ENCODE data around the gene TMEM30B.
A peak's percentile ranks its signal among the peaks of the same experiment; 100 is the strongest.

TMEM30B gene

GRCh38 chr14:61281948-61282275 lies 774 bp upstream of the TMEM30B start (continued):
- TF ChIP-seq ZNF76 (tag by site-specific recombination; IDR thresholded peaks at IDR 0.05; ENCODE audit: borderline replicate concordance, low read depth) (no peak), ZNF148 (tag by site-specific recombination; IDR thresholded peaks at IDR 0.05; ENCODE audit: borderline replicate concordance) (no peak), ZNF133 (tag by site-specific recombination; IDR thresholded peaks at IDR 0.05) (no peak), ZNF23 (tag by site-specific recombination; IDR thresholded peaks at IDR 0.05; ENCODE audit: borderline replicate concordance) (no peak), ZNF521 (tag by site-specific recombination; IDR thresholded peaks at IDR 0.05) (no peak)

- CTCF ChIA-PET, result interaction anchor here (0.7 to 1.3 kb wide), 2 partner anchors 11 to 95 kb away, joined by 3 read pairs; no protein-coding TSS in a partner anchor
- POLR2A ChIA-PET, result no interaction called here
- TF ChIP-seq SCRT1 (tag by site-specific recombination; IDR thresholded peaks at IDR 0.05; ENCODE audit: borderline replicate concordance), result no peak
- TF ChIP-seq ZNF514 (tag by site-specific recombination; IDR thresholded peaks at IDR 0.05), result no peak
- no peak for TF ChIP-seq GLI4 (tag by site-specific recombination; IDR thresholded peaks at IDR 0.05)
- TF ChIP-seq TRIM28 (IDR thresholded peaks at IDR 0.05; ENCODE audit: borderline replicate concordance, low read length), result no peak
- no peak for TF ChIP-seq ZNF747 (tag by site-specific recombination; IDR thresholded peaks at IDR 0.05)
- TF ChIP-seq ZNF610 (tag by site-specific recombination; IDR thresholded peaks at IDR 0.05; ENCODE audit: borderline replicate concordance), result no peak
- TF ChIP-seq ZNF138 (tag by site-specific recombination; IDR thresholded peaks at IDR 0.05; ENCODE audit: borderline replicate concordance), result no peak
- no peak for TF ChIP-seq ZNF792 (tag by site-specific recombination; IDR thresholded peaks at IDR 0.05)
- no peak for TF ChIP-seq ZNF311 (tag by site-specific recombination; IDR thresholded peaks at IDR 0.05; ENCODE audit: borderline replicate concordance)
- TF ChIP-seq ZNF677 (tag by site-specific recombination; IDR thresholded peaks at IDR 0.05), result no peak
- TF ChIP-seq ZNF280C (tag by site-specific recombination; IDR thresholded peaks at IDR 0.05), result no peak
- Histone ChIP-seq H3K27ac (ENCODE audit: extremely low read depth, low read depth, low read length) (peak overlapping the region; percentile 16; the same call in 1 of the 2 replicates), H3K4me3 (ENCODE audit: low read depth, low read length) (peak overlapping the region; percentile 32), H3K9me3 (ENCODE audit: control insufficient read depth, insufficient read depth, low read depth, low read length) (no peaks in the 10 kb centered on the region), H3K4me1 (ENCODE audit: control insufficient read depth, insufficient read depth, low read length) (no peaks in the 10 kb centered on the region; the same call in 1 of the 2 replicates), H3K36me3 (ENCODE audit: control insufficient read depth in 2 of 2, insufficient read depth in 1 of 2, low read length in 2 of 2) (no peaks in the 10 kb centered on the region)
Observed at GRCh38 chr14:61280526-61281185, 482 bp downstream of the TMEM30B start.

- H3K27ac ChIP-seq (ENCODE audit: extremely low read depth, low read depth, low read length), result no peak overlapping the region
- H3K4me1 ChIP-seq (ENCODE audit: control insufficient read depth, insufficient read depth, low read length), result no peaks in the 10 kb centered on the region; the same call in 1 of the 2 replicates
- peak overlapping the region; percentile 32 for H3K4me3 ChIP-seq (ENCODE audit: low read depth, low read length)
- H3K36me3 ChIP-seq (ENCODE audit: control insufficient read depth in 2 of 2, insufficient read depth in 1 of 2, low read length in 2 of 2), result no peaks in the 10 kb centered on the region
- H3K9me3 ChIP-seq (ENCODE audit: control insufficient read depth, insufficient read depth, low read depth, low read length), result no peaks in the 10 kb centered on the region
- ChIA-PET POLR2A (no interaction called here), CTCF (interaction anchor here (0.6 to 1.3 kb wide), 4 partner anchors 11 to 656 kb away, joined by 3 to 6 read pairs (median 3); no protein-coding TSS in a partner anchor)
- TF ChIP-seq KLF7 (tag by site-specific recombination; IDR thresholded peaks at IDR 0.05; ENCODE audit: borderline replicate concordance), result no peak
- TF ChIP-seq ZNF280D (tag by site-specific recombination; IDR thresholded peaks at IDR 0.05), result no peak
- no peak for TF ChIP-seq ZNF426 (tag by site-specific recombination; IDR thresholded peaks at IDR 0.05)
- TF ChIP-seq YY1 (tag by site-specific recombination; IDR thresholded peaks at IDR 0.05), result no peak
- no peak for TF ChIP-seq ZNF133 (tag by site-specific recombination; IDR thresholded peaks at IDR 0.05)
- no peak for TF ChIP-seq ZNF140 (tag by site-specific recombination; IDR thresholded peaks at IDR 0.05)
- TF ChIP-seq ZBTB21 (tag by site-specific recombination; IDR thresholded peaks at IDR 0.05), result no peak
- TF ChIP-seq ZNF664 (tag by site-specific recombination; IDR thresholded peaks at IDR 0.05), result no peak
- no peak for TF ChIP-seq ZNF513 (tag by site-specific recombination; IDR thresholded peaks at IDR 0.05)
- TF ChIP-seq BCL11B (tag by site-specific recombination; IDR thresholded peaks at IDR 0.05; ENCODE audit: low read depth), result no peak
Observed at GRCh38 chr14:61280092-61280525, 1.0 kb downstream of the TMEM30B start.
